Mucosa of descending colon (tissue), 3 donors: ENCODE data around the gene IQGAP2. TPM values are rescaled to one million over a fixed set of nuclear protein-coding genes. Genes with fewer than 3 reads are reported as not detected.
A peak's percentile ranks its signal among the peaks of the same experiment; 100 is the strongest.

ENCODE experiments used
- ATAC-seq: fragments of 200-7000 bp; cut with Tn5 transposase; one replicate; pipeline ENCODE4 v1.9.1; 2020; ENCODE audit warnings: mild to moderate bottlenecking, moderate library complexity
- DNase-seq, 3 donors: peaks; one replicate each; pipeline ENCODE4 v3.0.0-alpha.2; 2020
- H3K36me3 ChIP-seq: fragments of 200-600 bp; one replicate; pipeline ENCODE4 v1.8.0; 2021; ENCODE audit warnings: low read depth, mild to moderate bottlenecking
- H3K4me1 ChIP-seq: fragments of 200-600 bp; one replicate; pipeline ENCODE4 v1.8.0; 2021; ENCODE audit warnings: low read depth, mild to moderate bottlenecking
- H3K4me3 ChIP-seq: fragments of 200-600 bp; one replicate; pipeline ENCODE4 v1.8.0; 2021; ENCODE audit warnings: mild to moderate bottlenecking
- H3K9me3 ChIP-seq: fragments of 200-600 bp; one replicate; pipeline ENCODE4 v1.8.0; 2021; ENCODE audit warnings: mild to moderate bottlenecking
- intact Hi-C, 2 donors: fragments of 100-400 bp; cut with DNase I in 1 of 2; cut with micrococcal nuclease in 1 of 2; formaldehyde crosslinking; loops; one replicate each; pipeline versions ENCODE4 v1.11.0 to v1.11.1; 2022; cut with DNase I, micrococcal nuclease
- total RNA-seq, 3 donors: library from RNA; stranded (reverse); fragmentation: NEBNext Ultra II Directional in 2 of 3; extraction: Animal tissue kit (Norgen Biotek cat#: 25700) in 2 of 3; gene quantifications; one replicate each; pipeline versions ENCODE4 v1.2.1 to v1.2.4, GENCODE V29; 2021 to 2023
- TF ChIP-seq, protein P1 (sequence below): fragments of 200-600 bp; IDR thresholded peaks from one replicate; pipeline ENCODE4 v1.8.0; 2022; ENCODE audit warnings: antibody characterized with exemption, mild to moderate bottlenecking
- donor health status: DM: no; HTN: no; CAD: no; lungs with moderate emphysema.
- donor health status: DM: no; HTN: no; CAD: no.
- donor health status: DM: no; HTN: yes; CAD: no.

IQGAP2 gene
- total RNA-seq, 3 donors from 2014 or later, result 59.7 to 159 (median 84.8) TPM

DNA sequence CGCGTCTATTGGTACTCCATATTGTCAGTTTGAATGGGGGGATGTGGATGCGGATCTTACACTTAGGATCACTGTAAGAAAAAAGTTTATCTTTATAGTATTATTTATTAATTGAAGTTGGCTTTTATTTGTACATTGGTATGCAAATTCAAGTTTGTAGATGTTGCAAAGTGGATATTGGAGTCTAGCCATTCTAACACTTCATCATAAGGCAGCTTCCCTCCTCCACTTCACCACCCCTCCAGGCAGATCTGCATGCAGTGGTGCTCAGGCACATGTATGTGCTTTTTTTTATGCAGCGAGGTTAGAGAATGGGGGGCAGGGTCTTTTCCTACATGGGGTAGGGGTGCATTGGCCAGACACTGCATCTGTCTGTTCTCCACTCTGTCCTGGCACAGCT, 84.3 kb downstream of the IQGAP2 start:
- TF ChIP-seq, protein P1, sequence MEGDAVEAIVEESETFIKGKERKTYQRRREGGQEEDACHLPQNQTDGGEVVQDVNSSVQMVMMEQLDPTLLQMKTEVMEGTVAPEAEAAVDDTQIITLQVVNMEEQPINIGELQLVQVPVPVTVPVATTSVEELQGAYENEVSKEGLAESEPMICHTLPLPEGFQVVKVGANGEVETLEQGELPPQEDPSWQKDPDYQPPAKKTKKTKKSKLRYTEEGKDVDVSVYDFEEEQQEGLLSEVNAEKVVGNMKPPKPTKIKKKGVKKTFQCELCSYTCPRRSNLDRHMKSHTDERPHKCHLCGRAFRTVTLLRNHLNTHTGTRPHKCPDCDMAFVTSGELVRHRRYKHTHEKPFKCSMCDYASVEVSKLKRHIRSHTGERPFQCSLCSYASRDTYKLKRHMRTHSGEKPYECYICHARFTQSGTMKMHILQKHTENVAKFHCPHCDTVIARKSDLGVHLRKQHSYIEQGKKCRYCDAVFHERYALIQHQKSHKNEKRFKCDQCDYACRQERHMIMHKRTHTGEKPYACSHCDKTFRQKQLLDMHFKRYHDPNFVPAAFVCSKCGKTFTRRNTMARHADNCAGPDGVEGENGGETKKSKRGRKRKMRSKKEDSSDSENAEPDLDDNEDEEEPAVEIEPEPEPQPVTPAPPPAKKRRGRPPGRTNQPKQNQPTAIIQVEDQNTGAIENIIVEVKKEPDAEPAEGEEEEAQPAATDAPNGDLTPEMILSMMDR, result no peak
- Histone ChIP-seq H3K4me1 (peaks cover 37% of the 10 kb centered on the region), H3K36me3 (no peaks in the 10 kb centered on the region), H3K4me3 (no peak overlapping the region), H3K9me3 (no peaks in the 10 kb centered on the region)
- intact Hi-C loops, result no loop called here
- DNase-seq (no peak), ATAC-seq (no peak)

DNA sequence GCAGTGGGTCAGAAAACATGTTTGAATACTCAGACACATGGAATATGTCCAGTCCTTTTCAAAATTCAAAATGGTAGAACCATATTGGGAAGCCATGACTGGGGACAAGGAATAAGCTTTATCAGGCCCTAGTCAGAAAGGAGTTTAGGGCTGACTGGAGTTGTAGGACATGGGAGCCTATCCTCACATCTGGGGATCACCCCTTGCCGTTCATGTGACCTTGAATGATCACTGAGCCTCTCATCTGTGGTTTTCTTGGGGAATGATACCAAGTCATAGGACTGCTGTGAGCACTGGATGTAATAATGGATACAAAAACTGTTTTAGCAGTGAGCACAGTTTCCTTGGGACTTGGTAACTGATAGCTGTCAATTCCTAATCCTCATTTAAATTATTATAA, 84.7 kb downstream of the IQGAP2 start:
- intact Hi-C loops, result no loop called here
- Histone ChIP-seq H3K9me3 (no peaks in the 10 kb centered on the region), H3K36me3 (no peaks in the 10 kb centered on the region), H3K4me1 (peaks cover 33% of the 10 kb centered on the region), H3K4me3 (no peak overlapping the region)
- TF ChIP-seq, protein P1, result no peak
- ATAC-seq (no peak), DNase-seq (no peak)

DNA sequence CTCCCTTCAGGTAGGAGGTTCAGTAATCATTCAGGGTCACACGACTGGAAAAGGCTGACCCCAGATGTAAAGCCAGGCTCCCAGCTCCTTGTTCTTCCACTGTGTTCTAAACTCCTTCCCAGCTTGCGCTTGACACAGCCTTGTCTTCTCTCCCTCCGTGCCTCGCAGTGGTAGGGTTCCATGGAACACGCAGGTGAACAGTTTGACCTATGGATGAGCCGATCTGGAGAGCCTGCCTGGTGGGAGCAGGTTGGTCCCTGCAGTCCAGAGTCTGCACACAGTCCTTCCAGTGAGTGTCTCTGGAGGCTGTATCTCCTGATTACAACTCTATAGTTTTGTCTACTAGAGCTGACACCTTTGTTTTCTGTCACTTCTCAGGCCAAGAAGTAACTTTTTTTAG, 85.9 kb downstream of the IQGAP2 start:
- H3K4me1 ChIP-seq, result peaks cover 21% of the 10 kb centered on the region

DNA sequence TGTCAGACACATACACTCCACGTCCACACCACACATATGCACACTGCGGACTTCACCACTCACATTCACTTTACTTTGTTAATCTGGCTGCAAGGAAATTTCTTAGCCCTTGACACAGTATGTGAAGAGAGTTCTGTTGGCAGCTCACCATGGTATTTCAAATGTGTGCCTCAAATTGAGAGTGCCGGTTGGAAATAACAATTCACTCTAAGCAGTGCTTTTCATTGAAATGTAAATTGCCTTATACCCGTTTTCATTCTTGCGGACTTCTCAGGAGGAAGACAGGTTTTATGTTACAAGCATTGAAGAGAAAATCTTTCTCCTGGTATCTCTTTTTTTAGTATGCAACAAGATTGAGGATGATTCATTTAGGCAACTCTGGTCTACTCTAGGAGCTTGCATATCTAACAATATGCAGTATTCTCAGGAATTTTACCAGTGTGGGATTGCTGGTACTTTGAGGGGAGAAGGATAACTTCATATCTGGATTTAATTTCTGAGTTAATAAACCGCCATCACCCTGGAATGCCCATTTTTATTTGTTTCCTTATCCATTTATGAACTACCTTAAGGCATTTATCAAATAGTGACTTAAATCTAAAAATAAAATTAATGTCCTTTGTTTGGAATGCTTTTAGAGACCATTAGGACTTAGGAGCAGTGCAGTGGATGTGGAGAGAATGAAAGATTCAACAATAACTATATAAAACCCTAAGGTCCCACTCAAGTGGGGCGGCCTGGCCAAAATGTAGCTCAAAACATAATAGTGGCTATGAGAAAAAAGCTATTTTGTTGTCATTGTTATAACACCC, 87.0 kb downstream of the IQGAP2 start:
- TF ChIP-seq, protein P1, result no peak
- ATAC-seq (no peak), DNase-seq (no peak)
- no peak overlapping the region for H3K4me3 ChIP-seq
- intact Hi-C loops, result no loop called here
- peaks cover 14% of the 10 kb centered on the region for H3K4me1 ChIP-seq
- no peaks in the 10 kb centered on the region for H3K36me3 ChIP-seq
- no peaks in the 10 kb centered on the region for H3K9me3 ChIP-seq

More for the DNA sequence above, 85.9 kb downstream of the IQGAP2 start:
- H3K4me3 ChIP-seq, result no peak overlapping the region
- H3K9me3 ChIP-seq, result no peaks in the 10 kb centered on the region
- intact Hi-C loops, result no loop called here
- DNase-seq (no peak), ATAC-seq (no peak)
- no peaks in the 10 kb centered on the region for H3K36me3 ChIP-seq
- TF ChIP-seq, protein P1, result no peak

DNA sequence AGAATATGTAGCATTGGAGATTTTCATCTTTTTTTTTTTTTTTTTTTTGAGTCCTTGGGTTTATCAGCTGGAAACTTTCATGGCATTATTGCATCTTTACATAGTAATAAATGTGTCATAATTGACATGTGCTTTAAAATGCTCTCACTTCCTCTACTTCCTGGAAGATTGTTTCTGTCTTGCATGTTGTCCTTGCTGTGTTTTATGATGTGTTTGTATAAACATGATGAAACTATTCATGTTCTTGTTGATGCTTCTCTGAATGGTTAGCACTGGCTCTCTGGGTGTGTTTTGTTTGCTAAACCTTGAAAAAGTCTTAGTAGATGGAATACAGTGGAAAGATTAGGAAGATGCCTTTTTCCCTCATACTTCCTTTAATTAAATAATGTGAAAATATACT, 87.9 kb downstream of the IQGAP2 start:
- H3K9me3 ChIP-seq, result no peaks in the 10 kb centered on the region
- no peaks in the 10 kb centered on the region for H3K36me3 ChIP-seq
- TF ChIP-seq, protein P1, result no peak
- H3K4me1 ChIP-seq, result peaks cover 14% of the 10 kb centered on the region
- no peak overlapping the region for H3K4me3 ChIP-seq
- intact Hi-C loops, result no loop called here
- ATAC-seq (peak; percentile 88), DNase-seq (no peak)
